HEK293 (cell line): ENCODE results near the gene GRK3.
A peak's percentile ranks its signal among the peaks of the same experiment; 100 is the strongest.
"Not testable (repeated sequence)": the region's sequence is repeated elsewhere in the genome, so short reads cannot be mapped to it uniquely, and the experiment has no call there.

Experiments
- CTCF ChIA-PET: fragments of 350-600 bp; formaldehyde crosslinking; extraction: SDS; loops from one replicate; lab custom pipeline; 2021; ENCODE audit warnings: antibody characterized with exemption; lab: Yijun Ruan, JAX
- POLR2A ChIA-PET: fragments of 300-600 bp; formaldehyde crosslinking; extraction: SDS; loops from one replicate; lab custom pipeline; 2020; ENCODE audit warnings: antibody characterized with exemption, inconsistent platforms; lab: Yijun Ruan, JAX
- H3K27ac ChIP-seq: fragments of 200-500 bp; sonication (Bioruptor generic); 2 replicates; pipeline ENCODE4 v1.5.1; 2014; ENCODE audit warnings: low read depth, low read length, control low read depth, inconsistent platforms; ENCODE audit errors: extremely low read depth
- H3K36me3 ChIP-seq, 2 experiments: fragments of 200-500 bp in 1 of 2; sonication (Bioruptor generic) in 1 of 2; 1 replicate in 1 of 2; 2 replicates in 1 of 2; pipeline ENCODE4 v1.5.1; 2014 to 2017; ENCODE audit warnings: inconsistent platforms in 2 of 2, low read length in 2 of 2; ENCODE audit not compliant: control insufficient read depth in 2 of 2, insufficient read depth in 1 of 2
- H3K4me1 ChIP-seq: fragments of 200-500 bp; sonication (Bioruptor generic); 2 replicates; pipeline ENCODE4 v1.5.1; 2014; ENCODE audit warnings: mild to moderate bottlenecking, low read length, inconsistent platforms; ENCODE audit not compliant: control insufficient read depth, insufficient read depth
- H3K4me3 ChIP-seq: 2 replicates; pipeline ENCODE4 v1.5.1; 2011; ENCODE audit warnings: low read depth, mild to moderate bottlenecking, control low read depth, low read length, moderate library complexity
- H3K9me3 ChIP-seq: fragments of 200-500 bp; sonication (Bioruptor generic); 2 replicates; pipeline ENCODE4 v1.5.1; 2014; ENCODE audit warnings: low read depth, low read length, inconsistent platforms; ENCODE audit not compliant: control insufficient read depth, insufficient read depth
- EGR2 ChIP-seq: fragments of 450-650 bp; formaldehyde crosslinking; IDR thresholded peaks from 2 replicates; pipeline ENCODE4 v1.5.1; 2016; ENCODE audit warnings: low read depth, missing biosample characterization, missing genetic modification characterization
- KLF1 ChIP-seq: fragments of 450-650 bp; formaldehyde crosslinking; IDR thresholded peaks from 2 replicates; pipeline ENCODE4 v1.5.1; 2016; ENCODE audit warnings: missing biosample characterization, missing genetic modification characterization
- YY1 ChIP-seq: fragments of 450-650 bp; formaldehyde crosslinking; IDR thresholded peaks from 2 replicates; pipeline ENCODE4 v1.5.1; 2018; ENCODE audit warnings: missing biosample characterization, missing genetic modification characterization
- ZFHX2 ChIP-seq: fragments of 450-650 bp; formaldehyde crosslinking; conservative IDR thresholded peaks from 2 replicates; pipeline ENCODE4 v1.5.1; 2016; ENCODE audit warnings: missing biosample characterization, missing genetic modification characterization
- ZNF184 ChIP-seq: fragments of 450-650 bp; IDR thresholded peaks from 2 replicates; pipeline ENCODE4 v1.5.1; 2018; ENCODE audit warnings: missing biosample characterization, mild to moderate bottlenecking, missing genetic modification characterization
- ZNF366 ChIP-seq: fragments of 450-650 bp; formaldehyde crosslinking; conservative IDR thresholded peaks from 2 replicates; pipeline ENCODE4 v1.5.1; 2016; ENCODE audit warnings: missing biosample characterization, missing genetic modification characterization
- ZNF585B ChIP-seq: fragments of 450-650 bp; formaldehyde crosslinking; IDR thresholded peaks from 2 replicates; pipeline ENCODE4 v1.5.1; 2016; ENCODE audit warnings: missing biosample characterization, missing genetic modification characterization
- ZNF626 ChIP-seq: fragments of 450-650 bp; sonication (Bioruptor Pico); formaldehyde crosslinking; IDR thresholded peaks from 2 replicates; pipeline ENCODE4 v1.5.1; 2018; ENCODE audit warnings: missing biosample characterization, missing genetic modification characterization, inconsistent platforms
- ZNF654 ChIP-seq: fragments of 450-650 bp; formaldehyde crosslinking; IDR thresholded peaks from 2 replicates; pipeline ENCODE4 v1.5.1; 2016; ENCODE audit warnings: low read depth, missing biosample characterization, missing genetic modification characterization
- TF ChIP-seq, protein P1 (sequence below): fragments of 450-650 bp; formaldehyde crosslinking; IDR thresholded peaks from 2 replicates; pipeline ENCODE4 v1.5.1; 2017; ENCODE audit warnings: missing biosample characterization, mild to moderate bottlenecking, missing genetic modification characterization, moderate library complexity
- TF ChIP-seq, protein P2 (sequence below): fragments of 450-650 bp; formaldehyde crosslinking; IDR thresholded peaks from 2 replicates; pipeline ENCODE4 v1.5.1; 2017; ENCODE audit warnings: missing biosample characterization, missing genetic modification characterization
- TF ChIP-seq, protein P3 (sequence below): fragments of 450-650 bp; formaldehyde crosslinking; IDR thresholded peaks from 2 replicates; pipeline ENCODE4 v1.5.1; 2016; ENCODE audit warnings: missing biosample characterization, missing genetic modification characterization, low read depth

GRK3 gene

DNA sequence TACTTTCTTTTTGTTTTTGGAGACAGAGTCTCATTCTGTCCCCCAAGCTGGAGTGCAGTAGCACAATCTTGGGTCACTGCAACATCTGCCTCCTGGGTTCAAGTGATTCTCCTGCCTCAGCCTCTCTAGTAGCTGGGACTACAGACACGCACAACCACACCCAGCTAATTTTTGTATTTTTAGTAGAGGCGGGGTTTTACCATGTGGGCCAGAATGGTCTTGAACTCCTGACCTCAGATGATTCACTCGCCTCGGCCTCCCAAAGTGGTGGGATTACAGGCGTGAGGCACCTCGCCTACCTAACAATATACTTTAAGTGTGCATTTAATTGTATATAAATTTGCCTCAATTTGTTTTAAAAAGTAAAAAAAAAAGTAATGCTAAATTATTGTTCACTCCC lies 38.4 kb downstream of the GRK3 start:
- TF ChIP-seq, protein P1, sequence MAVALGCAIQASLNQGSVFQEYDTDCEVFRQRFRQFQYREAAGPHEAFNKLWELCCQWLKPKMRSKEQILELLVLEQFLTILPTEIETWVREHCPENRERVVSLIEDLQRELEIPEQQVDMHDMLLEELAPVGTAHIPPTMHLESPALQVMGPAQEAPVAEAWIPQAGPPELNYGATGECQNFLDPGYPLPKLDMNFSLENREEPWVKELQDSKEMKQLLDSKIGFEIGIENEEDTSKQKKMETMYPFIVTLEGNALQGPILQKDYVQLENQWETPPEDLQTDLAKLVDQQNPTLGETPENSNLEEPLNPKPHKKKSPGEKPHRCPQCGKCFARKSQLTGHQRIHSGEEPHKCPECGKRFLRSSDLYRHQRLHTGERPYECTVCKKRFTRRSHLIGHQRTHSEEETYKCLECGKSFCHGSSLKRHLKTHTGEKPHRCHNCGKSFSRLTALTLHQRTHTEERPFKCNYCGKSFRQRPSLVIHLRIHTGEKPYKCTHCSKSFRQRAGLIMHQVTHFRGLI (tag by site-specific recombination), result no peak
- TF ChIP-seq ZNF366 (tag by site-specific recombination), result no peak
- TF ChIP-seq ZNF654 (tag by site-specific recombination), result no peak
- peak; percentile 68 for TF ChIP-seq KLF1 (tag by site-specific recombination)
- TF ChIP-seq, protein P2, sequence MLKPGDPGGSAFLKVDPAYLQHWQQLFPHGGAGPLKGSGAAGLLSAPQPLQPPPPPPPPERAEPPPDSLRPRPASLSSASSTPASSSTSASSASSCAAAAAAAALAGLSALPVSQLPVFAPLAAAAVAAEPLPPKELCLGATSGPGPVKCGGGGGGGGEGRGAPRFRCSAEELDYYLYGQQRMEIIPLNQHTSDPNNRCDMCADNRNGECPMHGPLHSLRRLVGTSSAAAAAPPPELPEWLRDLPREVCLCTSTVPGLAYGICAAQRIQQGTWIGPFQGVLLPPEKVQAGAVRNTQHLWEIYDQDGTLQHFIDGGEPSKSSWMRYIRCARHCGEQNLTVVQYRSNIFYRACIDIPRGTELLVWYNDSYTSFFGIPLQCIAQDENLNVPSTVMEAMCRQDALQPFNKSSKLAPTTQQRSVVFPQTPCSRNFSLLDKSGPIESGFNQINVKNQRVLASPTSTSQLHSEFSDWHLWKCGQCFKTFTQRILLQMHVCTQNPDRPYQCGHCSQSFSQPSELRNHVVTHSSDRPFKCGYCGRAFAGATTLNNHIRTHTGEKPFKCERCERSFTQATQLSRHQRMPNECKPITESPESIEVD (tag by site-specific recombination), result no peak
- TF ChIP-seq, protein P3, sequence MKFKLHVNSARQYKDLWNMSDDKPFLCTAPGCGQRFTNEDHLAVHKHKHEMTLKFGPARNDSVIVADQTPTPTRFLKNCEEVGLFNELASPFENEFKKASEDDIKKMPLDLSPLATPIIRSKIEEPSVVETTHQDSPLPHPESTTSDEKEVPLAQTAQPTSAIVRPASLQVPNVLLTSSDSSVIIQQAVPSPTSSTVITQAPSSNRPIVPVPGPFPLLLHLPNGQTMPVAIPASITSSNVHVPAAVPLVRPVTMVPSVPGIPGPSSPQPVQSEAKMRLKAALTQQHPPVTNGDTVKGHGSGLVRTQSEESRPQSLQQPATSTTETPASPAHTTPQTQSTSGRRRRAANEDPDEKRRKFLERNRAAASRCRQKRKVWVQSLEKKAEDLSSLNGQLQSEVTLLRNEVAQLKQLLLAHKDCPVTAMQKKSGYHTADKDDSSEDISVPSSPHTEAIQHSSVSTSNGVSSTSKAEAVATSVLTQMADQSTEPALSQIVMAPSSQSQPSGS (tag by site-specific recombination), result no peak
- no peak for TF ChIP-seq ZNF626 (tag by site-specific recombination)
- no peak for TF ChIP-seq ZNF585B (tag by site-specific recombination)
- TF ChIP-seq ZFHX2 (tag by site-specific recombination), result peak; percentile 38
- peak; percentile 26; the same call in 1 of the 2 replicates for TF ChIP-seq EGR2 (tag by site-specific recombination)
- TF ChIP-seq YY1, result no peak
- TF ChIP-seq, all 188 proteins: peak for 3
- Histone ChIP-seq H3K36me3 (no peaks in the 10 kb centered on the region), H3K4me3 (no peak overlapping the region), H3K27ac (no peak overlapping the region), H3K9me3 (no peaks in the 10 kb centered on the region), H3K4me1 (0 out of 2 replicates have a peak, but pooled peaks cover 2% of the 10 kb centered on the region)
- ChIA-PET CTCF (interaction anchor here (0.6 kb wide), 2 partner anchors 46 to 61 kb away, joined by 3 read pairs; no protein-coding TSS in a partner anchor), POLR2A (no interaction called here)

DNA sequence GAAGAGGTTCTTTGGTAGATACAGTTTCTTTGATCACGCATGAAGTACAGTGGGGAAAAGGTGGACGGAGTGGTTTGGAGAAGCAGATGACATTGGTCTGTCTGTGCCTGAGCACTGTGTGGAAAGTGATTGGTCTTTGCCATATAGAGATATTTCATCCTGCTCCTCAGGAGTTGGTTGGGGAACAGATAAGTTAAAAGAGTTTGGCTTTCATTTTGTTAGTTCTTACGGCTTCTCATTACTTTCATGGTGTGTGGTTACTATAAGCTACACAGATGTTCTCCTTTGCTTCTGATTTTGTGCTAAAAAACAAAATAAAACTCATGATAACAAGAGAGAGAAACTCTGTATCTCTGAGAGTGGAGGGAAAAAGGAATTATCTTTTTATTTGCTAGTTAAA lies 40.7 kb downstream of the GRK3 start:
- H3K27ac ChIP-seq, POLR2A ChIA-PET, H3K9me3 ChIP-seq, H3K4me1 ChIP-seq, H3K4me3 ChIP-seq, H3K36me3 ChIP-seq, CTCF ChIA-PET: not testable (repeated sequence)

DNA sequence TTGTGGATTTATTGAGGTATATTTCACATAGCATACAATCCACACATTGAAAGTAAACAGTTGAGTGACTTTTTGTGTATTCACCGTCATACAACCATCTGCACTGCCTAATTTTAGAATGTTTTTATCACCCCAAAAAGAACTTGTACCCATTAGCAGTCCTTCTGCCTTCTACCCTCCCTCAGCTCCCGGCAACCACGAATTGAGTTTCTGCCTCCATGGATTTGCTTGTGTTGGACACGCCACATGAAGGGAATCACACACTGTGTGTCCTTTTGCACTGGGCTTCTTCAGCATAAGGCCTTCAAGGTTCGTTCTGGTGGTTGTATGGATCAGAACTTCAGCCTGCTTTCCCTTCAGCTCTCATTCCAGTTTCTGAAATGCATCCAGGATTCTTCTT lies 41.1 kb downstream of the GRK3 start:
- POLR2A ChIA-PET, result not testable (repeated sequence)

DNA sequence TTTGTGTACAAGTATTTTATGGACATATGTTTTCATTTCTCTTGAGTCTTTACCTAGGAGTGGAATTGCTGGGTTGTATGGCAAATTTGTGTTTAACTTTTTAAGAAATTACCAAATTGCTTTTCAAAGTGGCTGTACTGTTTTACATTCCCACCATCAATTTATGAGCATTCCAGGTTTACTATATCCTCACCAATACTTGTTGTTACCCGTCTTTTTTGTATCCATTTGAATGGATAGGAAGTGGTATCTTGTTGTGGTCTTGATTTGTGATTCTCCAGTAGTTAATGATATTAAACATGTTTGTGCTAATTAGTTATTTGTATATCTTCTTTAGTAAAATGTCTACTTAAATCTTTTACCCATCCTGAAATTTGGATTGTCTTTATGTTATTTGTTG lies 46.8 kb downstream of the GRK3 start:
- H3K9me3 ChIP-seq, CTCF ChIA-PET, POLR2A ChIA-PET: not testable (repeated sequence)

More for the DNA sequence above, 41.1 kb downstream of the GRK3 start:
- H3K4me1 ChIP-seq, H3K9me3 ChIP-seq, H3K36me3 ChIP-seq, H3K27ac ChIP-seq, CTCF ChIA-PET, H3K4me3 ChIP-seq: not testable (repeated sequence)

DNA sequence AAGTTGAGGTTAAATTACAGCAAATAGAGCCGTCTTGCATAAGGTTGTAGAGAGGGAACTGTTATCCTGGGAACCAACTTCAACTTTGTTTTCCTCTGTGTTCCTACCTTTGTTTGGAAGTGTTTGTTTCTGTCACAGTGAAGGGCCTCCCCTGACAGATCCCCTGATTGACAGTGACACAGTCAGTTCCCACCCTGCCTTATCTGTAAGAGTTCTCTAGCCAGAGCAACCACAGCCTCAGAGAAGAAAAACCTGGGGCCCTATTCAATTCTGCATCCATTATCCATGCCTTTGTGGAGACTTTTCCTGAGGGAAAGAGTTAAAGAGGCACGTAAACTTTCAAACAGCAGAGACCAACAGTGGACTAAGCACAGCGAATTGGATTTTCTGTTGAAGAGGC lies 48.7 kb downstream of the GRK3 start:
- H3K36me3 ChIP-seq, H3K9me3 ChIP-seq, H3K27ac ChIP-seq, H3K4me3 ChIP-seq, H3K4me1 ChIP-seq, POLR2A ChIA-PET: not testable (repeated sequence)
- CTCF ChIA-PET, result interaction anchor here (0.7 kb wide), 1 partner anchor 11 kb away, joined by 3 read pairs; no protein-coding TSS in a partner anchor

More for the DNA sequence above, 46.8 kb downstream of the GRK3 start:
- TF ChIP-seq ZNF184 (tag by site-specific recombination), result peak; percentile 97
- H3K4me1 ChIP-seq, H3K27ac ChIP-seq, H3K36me3 ChIP-seq, H3K4me3 ChIP-seq: not testable (repeated sequence)

DNA sequence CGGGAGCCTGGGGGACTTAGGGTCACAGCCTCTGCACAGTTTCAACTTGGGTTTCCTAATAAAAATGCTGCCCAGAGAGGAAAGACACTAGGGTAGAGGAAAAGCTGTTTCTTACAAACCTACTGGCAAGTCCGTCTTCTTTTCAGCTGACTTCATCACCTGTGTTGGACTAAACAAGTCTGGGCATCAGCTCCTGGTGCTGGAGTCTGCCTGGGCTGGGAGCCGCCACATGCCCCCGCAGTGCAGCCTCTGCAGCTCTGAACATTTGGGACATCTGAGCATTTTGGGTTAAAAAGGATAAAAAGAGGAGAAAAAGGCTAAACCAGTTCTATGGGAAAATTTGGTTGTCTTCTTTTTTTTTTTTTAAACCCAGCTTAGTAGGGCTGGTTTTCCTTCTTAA lies 49.1 kb downstream of the GRK3 start:
- H3K4me3 ChIP-seq, result not testable (repeated sequence)

DNA sequence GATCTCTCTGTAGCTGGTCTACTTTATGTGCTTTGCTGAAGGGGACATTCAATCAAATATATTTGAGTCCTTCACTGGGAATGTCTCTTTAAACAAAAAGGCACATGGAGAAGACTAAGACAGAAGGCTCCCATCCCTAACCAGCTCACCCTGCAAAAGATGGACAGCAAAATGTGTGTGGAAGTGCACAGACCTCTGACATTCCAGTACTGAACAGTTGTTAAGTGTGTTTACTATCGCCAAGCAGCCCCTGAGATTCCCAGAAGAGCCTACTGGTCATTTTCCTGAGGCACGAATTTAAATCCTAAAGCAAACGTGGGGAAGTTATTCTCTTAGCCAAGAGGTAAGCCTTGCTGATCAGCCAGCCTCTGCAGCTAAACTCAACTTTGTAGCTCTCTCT lies 50.3 kb downstream of the GRK3 start:
- H3K36me3 ChIP-seq, H3K4me3 ChIP-seq, H3K4me1 ChIP-seq, POLR2A ChIA-PET, H3K9me3 ChIP-seq, H3K27ac ChIP-seq: not testable (repeated sequence)
- CTCF ChIA-PET, result interaction anchor here (0.6 kb wide), 1 partner anchor 100 kb away, joined by 4 read pairs; no protein-coding TSS in a partner anchor

More for the DNA sequence above, 49.1 kb downstream of the GRK3 start:
- H3K9me3 ChIP-seq, H3K4me1 ChIP-seq, H3K36me3 ChIP-seq, H3K27ac ChIP-seq, CTCF ChIA-PET, POLR2A ChIA-PET: not testable (repeated sequence)
